GM12892 (cell line): ENCODE results near the gene NOL4.

Source experiments
- POLR2A ChIP-seq: IDR thresholded peaks from 2 replicates; pipeline ENCODE4 v1.6.1; 2011; ENCODE audit warnings: low read depth, low read length, control low read depth
- POLR2AphosphoS5 ChIP-seq: IDR thresholded peaks from 2 replicates; pipeline ENCODE4 v1.6.1; 2011; ENCODE audit warnings: low read depth, low read length, control low read depth
- TAF1 ChIP-seq: IDR thresholded peaks from 2 replicates; pipeline ENCODE4 v1.6.1; 2011; ENCODE audit warnings: low read depth, mild to moderate bottlenecking, control low read depth, low read length, borderline replicate concordance

DNA sequence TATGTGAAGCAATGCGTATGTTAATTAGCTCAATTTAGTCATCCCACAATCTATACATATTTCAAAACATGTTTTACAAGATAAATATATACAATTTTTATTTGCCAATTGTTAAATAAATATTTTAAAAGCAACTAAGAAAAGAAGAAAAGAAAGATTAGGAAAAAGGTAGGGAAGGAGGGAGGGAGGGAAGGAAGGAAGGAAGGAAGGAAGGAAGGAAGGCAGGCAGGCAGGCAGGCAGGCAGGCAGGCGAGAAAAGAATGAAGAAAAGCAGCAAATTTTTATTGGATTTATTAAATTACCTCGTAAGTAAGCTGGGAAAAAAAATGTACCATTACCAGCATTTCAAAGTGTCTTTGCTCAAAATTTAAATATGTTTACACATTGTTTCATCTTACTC lies 30.5 kb downstream of the NOL4 start:
- TF ChIP-seq POLR2A (no peak), TAF1 (no peak), POLR2AphosphoS5 (no peak)
